ENCODE measurements around the gene FURIN.

Gene FURIN

GRCh38 chr15:90877996-90878395, 9.6 kb downstream of the FURIN start:
- no peak for DNase-seq
- Mint-ChIP-seq H3K9me3 (no peaks in the 10 kb centered on the region), H3K27me3 (no peaks in the 10 kb centered on the region), H3K36me3 (peaks cover 49% of the 10 kb centered on the region), H3K4me3 (no peak overlapping the region), H3K27ac (peak overlapping the region; percentile 55), H3K4me1 (peaks cover 46% of the 10 kb centered on the region)
- CTCF ChIA-PET, result no interaction called here

- Mint-ChIP-seq H3K27me3 (no peaks in the 10 kb centered on the region), H3K27ac (no peak overlapping the region), H3K36me3 (peaks cover 48% of the 10 kb centered on the region), H3K4me1 (peaks cover 46% of the 10 kb centered on the region), H3K4me3 (no peak overlapping the region), H3K9me3 (no peaks in the 10 kb centered on the region)
- CTCF ChIA-PET, result no interaction called here
- no peak for DNase-seq
These were observed 10.3 kb downstream of the FURIN start for GRCh38 chr15:90878660-90879059.

GRCh38 chr15:90879730-90880366, 11.5 kb downstream of the FURIN start:
- Mint-ChIP-seq H3K27me3 (no peaks in the 10 kb centered on the region), H3K9me3 (no peaks in the 10 kb centered on the region)

GRCh38 chr15:90880381-90881145, 12.2 kb downstream of the FURIN start:
- no peak for DNase-seq
- H3K4me3 Mint-ChIP-seq, result no peak overlapping the region
- peaks cover 43% of the 10 kb centered on the region for H3K4me1 Mint-ChIP-seq
- CTCF ChIA-PET, result no interaction called here
- H3K9me3 Mint-ChIP-seq, result no peaks in the 10 kb centered on the region
- H3K27me3 Mint-ChIP-seq, result no peaks in the 10 kb centered on the region
- no peak overlapping the region for H3K27ac Mint-ChIP-seq
- H3K36me3 Mint-ChIP-seq, result peaks cover 46% of the 10 kb centered on the region

More at GRCh38 chr15:90879730-90880366, 11.5 kb downstream of the FURIN start:
- peaks cover 41% of the 10 kb centered on the region for H3K4me1 Mint-ChIP-seq
- DNase-seq, result no peak
- H3K27ac Mint-ChIP-seq, result no peak overlapping the region
- CTCF ChIA-PET, result no interaction called here
- no peak overlapping the region for H3K4me3 Mint-ChIP-seq
- H3K36me3 Mint-ChIP-seq, result peaks cover 46% of the 10 kb centered on the region

- Mint-ChIP-seq H3K9me3 (no peaks in the 10 kb centered on the region), H3K36me3 (peaks cover 39% of the 10 kb centered on the region), H3K4me1 (peaks cover 47% of the 10 kb centered on the region)
These were observed 13.0 kb downstream of the FURIN start for GRCh38 chr15:90881181-90881977.

GRCh38 chr15:90881978-90882721, 13.8 kb downstream of the FURIN start:
- no peak overlapping the region for H3K4me3 Mint-ChIP-seq
- peak overlapping the region; percentile 49 for H3K27ac Mint-ChIP-seq
- no peaks in the 10 kb centered on the region for H3K9me3 Mint-ChIP-seq
- H3K4me1 Mint-ChIP-seq, result peaks cover 42% of the 10 kb centered on the region
- H3K27me3 Mint-ChIP-seq, result no peaks in the 10 kb centered on the region
- H3K36me3 Mint-ChIP-seq, result peaks cover 32% of the 10 kb centered on the region
- DNase-seq, result no peak
- CTCF ChIA-PET, result interaction anchor here (0.7 kb wide), 1 partner anchor 562 kb away, joined by 4 read pairs; no protein-coding TSS in a partner anchor

More at GRCh38 chr15:90881181-90881977, 13.0 kb downstream of the FURIN start:
- DNase-seq, result no peak
- H3K27me3 Mint-ChIP-seq, result no peaks in the 10 kb centered on the region
- CTCF ChIA-PET, result interaction anchor here (0.7 kb wide), 1 partner anchor 562 kb away, joined by 4 read pairs; no protein-coding TSS in a partner anchor
- H3K27ac Mint-ChIP-seq, result no peak overlapping the region
- H3K4me3 Mint-ChIP-seq, result no peak overlapping the region

GRCh38 chr15:90882781-90883525, 14.6 kb downstream of the FURIN start:
- CTCF ChIA-PET, result interaction anchor here (4.4 kb wide), 1 partner anchor 234 kb away, joined by 78 read pairs; no protein-coding TSS in a partner anchor

GRCh38 chr15:90883526-90883975, 15.2 kb downstream of the FURIN start:
- Mint-ChIP-seq H3K4me1 (peaks cover 32% of the 10 kb centered on the region), H3K4me3 (peak overlapping the region; percentile 40), H3K36me3 (peaks cover 18% of the 10 kb centered on the region), H3K27ac (peak overlapping the region; percentile 62), H3K27me3 (no peaks in the 10 kb centered on the region), H3K9me3 (no peaks in the 10 kb centered on the region)
- DNase-seq, result no peak
- CTCF ChIA-PET, result interaction anchor here (4.4 kb wide), 1 partner anchor 235 kb away, joined by 78 read pairs; no protein-coding TSS in a partner anchor

More at GRCh38 chr15:90882781-90883525, 14.6 kb downstream of the FURIN start:
- H3K4me3 Mint-ChIP-seq, result no peak overlapping the region
- no peaks in the 10 kb centered on the region for H3K27me3 Mint-ChIP-seq
- peaks cover 24% of the 10 kb centered on the region for H3K36me3 Mint-ChIP-seq
- H3K27ac Mint-ChIP-seq, result peak overlapping the region; percentile 62
- no peak for DNase-seq
- no peaks in the 10 kb centered on the region for H3K9me3 Mint-ChIP-seq
- peaks cover 37% of the 10 kb centered on the region for H3K4me1 Mint-ChIP-seq

GRCh38 chr15:90883976-90884718, 15.8 kb downstream of the FURIN start, which contains the start of gene FES:
Gene FES (plus strand): TSS chr15:90884504. CDS start chr15:90885046, 542 bp downstream.
- H3K27ac Mint-ChIP-seq, result peak within 1 kb of the TSS; percentile 82
- H3K9me3 Mint-ChIP-seq, result no peaks in the 10 kb centered on the region
- CTCF ChIA-PET, result interaction anchor here (1.2 to 4.4 kb wide), 11 partner anchors 8 to 564 kb away, joined by 4 to 78 read pairs (median 8); partner anchors contain the start of genes BLM and HDDC3
- no peaks in the 10 kb centered on the region for H3K27me3 Mint-ChIP-seq
- peaks cover 32% of the 10 kb centered on the region for H3K4me1 Mint-ChIP-seq
- H3K4me3 Mint-ChIP-seq, result peak within 1 kb of the TSS; percentile 40
- no peak for DNase-seq
- H3K36me3 Mint-ChIP-seq, result peaks cover 13% of the 10 kb centered on the region

GRCh38 chr15:90884719-90885431, 16.5 kb downstream of the FURIN start:
- CTCF ChIA-PET, result interaction anchor here (0.6 to 4.4 kb wide), 45 partner anchors 9 to 592 kb away, joined by 3 to 78 read pairs (median 5); partner anchors contain the start of genes BLM and HDDC3
- peaks cover 6% of the 10 kb centered on the region for H3K36me3 Mint-ChIP-seq
- H3K4me1 Mint-ChIP-seq, result peaks cover 32% of the 10 kb centered on the region
- H3K4me3 Mint-ChIP-seq, result peak overlapping the region; percentile 24
- no peaks in the 10 kb centered on the region for H3K9me3 Mint-ChIP-seq
- DNase-seq, result no peak
- H3K27me3 Mint-ChIP-seq, result no peaks in the 10 kb centered on the region
- H3K27ac Mint-ChIP-seq, result peak overlapping the region; percentile 82

- Mint-ChIP-seq H3K36me3 (peaks cover 3% of the 10 kb centered on the region), H3K4me3 (peak overlapping the region; percentile 35)
- DNase-seq, result peak; percentile 87
These were observed 17.3 kb downstream of the FURIN start for GRCh38 chr15:90885432-90886290.

More at GRCh38 chr15:90885432-90886290, 17.3 kb downstream of the FURIN start:
- Mint-ChIP-seq H3K27ac (peak overlapping the region; percentile 82), H3K4me1 (peaks cover 32% of the 10 kb centered on the region), H3K27me3 (no peaks in the 10 kb centered on the region), H3K9me3 (no peaks in the 10 kb centered on the region)
- CTCF ChIA-PET, result interaction anchor here (0.6 to 4.4 kb wide), 54 partner anchors 9 to 592 kb away, joined by 3 to 78 read pairs (median 4); partner anchors contain the start of genes BLM and HDDC3

Measured in activated naive CD4-positive, alpha-beta T cell treated with anti-CD3 and anti-CD28 coated beads, Interleukin-2, amount 10 ng/mL, durations not matched to agents 7 days and 5 days (primary cell).